H9 (cell line): Measurements from ENCODE around the gene POC1B. TPM values are rescaled to one million over a fixed set of nuclear protein-coding genes. Genes with fewer than 3 reads are reported as not detected.
A peak's percentile ranks its signal among the peaks of the same experiment; 100 is the strongest.

ENCODE experiments used
- DNase-seq: peaks from one replicate; pipeline ENCODE4 v3.0.0-alpha.2; 2017
- H2AFZ ChIP-seq: one replicate; pipeline ENCODE4 v1.6.1; 2013; ENCODE audit warnings: mild to moderate bottlenecking, low read length, control low read depth, moderate library complexity
- H2AK5ac ChIP-seq: 2 replicates; pipeline ENCODE4 v1.6.1; 2013; ENCODE audit warnings: low read length, control low read depth, mixed read lengths; ENCODE audit not compliant: insufficient read length
- H2BK120ac ChIP-seq: one replicate; pipeline ENCODE4 v1.6.1; 2013; ENCODE audit warnings: low read depth, mild to moderate bottlenecking, low read length, control low read depth, inconsistent platforms; ENCODE audit not compliant: poor library complexity, severe bottlenecking
- H2BK12ac ChIP-seq: 2 replicates; pipeline ENCODE4 v1.6.1; 2013; ENCODE audit warnings: low read length, control low read depth, mixed read lengths, low read depth; ENCODE audit not compliant: insufficient read length
- H2BK15ac ChIP-seq: 2 replicates; pipeline ENCODE4 v1.6.1; 2013; ENCODE audit warnings: low read depth, low read length, control low read depth
- H2BK20ac ChIP-seq: one replicate; pipeline ENCODE4 v1.6.1; 2013; ENCODE audit warnings: low read depth, mild to moderate bottlenecking, low read length, control low read depth, inconsistent platforms; ENCODE audit not compliant: poor library complexity, severe bottlenecking
- H2BK5ac ChIP-seq: 2 replicates; pipeline ENCODE4 v1.6.1; 2013; ENCODE audit warnings: low read length, control low read depth, mixed read lengths; ENCODE audit not compliant: insufficient read length
- H3K14ac ChIP-seq: 2 replicates; pipeline ENCODE4 v1.6.1; 2013; ENCODE audit warnings: low read length, control low read depth; ENCODE audit not compliant: insufficient read depth
- H3K18ac ChIP-seq: 2 replicates; pipeline ENCODE4 v1.6.1; 2013; ENCODE audit warnings: low read depth, mild to moderate bottlenecking, mixed read lengths, low read length, control low read depth; ENCODE audit not compliant: insufficient read length
- H3K23ac ChIP-seq: 2 replicates; pipeline ENCODE4 v1.6.1; 2013; ENCODE audit warnings: low read length, control low read depth, mixed read lengths, low read depth; ENCODE audit not compliant: insufficient read length
- H3K23me2 ChIP-seq: 2 replicates; pipeline ENCODE4 v1.6.1; 2013; ENCODE audit warnings: low read depth, mild to moderate bottlenecking, mixed read lengths, low read length, control low read depth; ENCODE audit not compliant: insufficient read length, poor library complexity, severe bottlenecking
- H3K27ac ChIP-seq: 2 replicates; pipeline ENCODE4 v1.5.1; 2013; ENCODE audit warnings: low read length, control low read depth, mixed read lengths, low read depth; ENCODE audit not compliant: insufficient read length
- H3K27me3 ChIP-seq: 2 replicates; pipeline ENCODE4 v1.6.1; 2013; ENCODE audit warnings: low read length, control low read depth, inconsistent platforms; ENCODE audit not compliant: insufficient read depth
- H3K4ac ChIP-seq: 2 replicates; pipeline ENCODE4 v1.6.1; 2013; ENCODE audit warnings: low read depth, mild to moderate bottlenecking, control low read depth, inconsistent platforms, low read length, moderate library complexity
- H3K4me1 ChIP-seq: 2 replicates; pipeline ENCODE4 v1.6.1; 2013; ENCODE audit warnings: low read length, control low read depth, inconsistent platforms; ENCODE audit not compliant: insufficient read depth
- H3K4me2 ChIP-seq: 2 replicates; pipeline ENCODE4 v1.6.1; 2013; ENCODE audit warnings: low read length, control low read depth, mixed read lengths; ENCODE audit not compliant: insufficient read length, insufficient read depth
- H3K56ac ChIP-seq: 2 replicates; pipeline ENCODE4 v1.6.1; 2013; ENCODE audit warnings: low read depth, mild to moderate bottlenecking, mixed read lengths, low read length, control low read depth; ENCODE audit not compliant: insufficient read length
- H3K79me1 ChIP-seq: 2 replicates; pipeline ENCODE4 v1.6.1; 2013; ENCODE audit warnings: low read depth, mild to moderate bottlenecking, moderate library complexity, low read length, control low read depth, inconsistent platforms; ENCODE audit not compliant: insufficient read depth, poor library complexity, severe bottlenecking
- H3K79me2 ChIP-seq: 2 replicates; pipeline ENCODE4 v1.6.1; 2013; ENCODE audit warnings: low read length, control low read depth, inconsistent platforms; ENCODE audit not compliant: insufficient read depth
- H3K9ac ChIP-seq: 2 replicates; pipeline ENCODE4 v1.6.1; 2013; ENCODE audit warnings: low read length, control low read depth, mixed read lengths; ENCODE audit not compliant: insufficient read length; ENCODE audit errors: extremely low read depth
- H3K9me3 ChIP-seq: one replicate; pipeline ENCODE4 v1.6.1; 2013; ENCODE audit warnings: low read depth, low read length, inconsistent platforms; ENCODE audit not compliant: control insufficient read depth
- H3T11ph ChIP-seq: one replicate; pipeline ENCODE4 v1.6.1; 2013; ENCODE audit warnings: mild to moderate bottlenecking, low read length, control low read depth, inconsistent platforms
- H4K20me1 ChIP-seq: one replicate; pipeline ENCODE4 v1.6.1; 2013; ENCODE audit not compliant: control insufficient read depth, insufficient read length, insufficient read depth
- H4K5ac ChIP-seq: 2 replicates; pipeline ENCODE4 v1.6.1; 2013; ENCODE audit warnings: low read depth, mild to moderate bottlenecking, mixed read lengths, low read length, control low read depth; ENCODE audit not compliant: insufficient read length
- H4K8ac ChIP-seq: replicated peaks from 2 replicates; pipeline ENCODE4 v1.6.1; 2013; ENCODE audit warnings: low read length, control low read depth, mixed read lengths, low read depth; ENCODE audit not compliant: insufficient read length
- H4K91ac ChIP-seq: 2 replicates; pipeline ENCODE4 v1.6.1; 2013; ENCODE audit warnings: low read depth, mild to moderate bottlenecking, moderate library complexity, mixed read lengths, low read length, control low read depth; ENCODE audit not compliant: insufficient read length
- H3K27ac Mint-ChIP-seq, 3 experiments: 2 replicates in 2 of 3; 3 replicates in 1 of 3; pipeline ENCODE4 v1.8.0; 2020 to 2021; ENCODE audit warnings: mixed read lengths in 3 of 3, mild to moderate bottlenecking in 1 of 3, moderate library complexity in 1 of 3
- H3K27me3 Mint-ChIP-seq: 2 replicates; pipeline ENCODE4 v1.8.0; 2021; ENCODE audit warnings: low read depth, mild to moderate bottlenecking, moderate library complexity, mixed read lengths
- H3K36me3 Mint-ChIP-seq, 3 experiments: 2 replicates in 2 of 3; 3 replicates in 1 of 3; pipeline ENCODE4 v1.8.0; 2020 to 2021; ENCODE audit warnings: low read depth in 3 of 3, mixed read lengths in 3 of 3; ENCODE audit not compliant: insufficient read depth in 1 of 3
- H3K4me1 Mint-ChIP-seq, 2 experiments: 2 replicates each; pipeline ENCODE4 v1.8.0; 2020; ENCODE audit warnings: mixed read lengths in 2 of 2
- H3K4me3 Mint-ChIP-seq, 2 experiments: 2 replicates in 1 of 2; 3 replicates in 1 of 2; pipeline ENCODE4 v1.8.0; 2020 to 2021; ENCODE audit warnings: mild to moderate bottlenecking in 2 of 2, mixed read lengths in 2 of 2, moderate library complexity in 1 of 2
- H3K9me3 Mint-ChIP-seq, 2 experiments: 2 replicates in 1 of 2; 3 replicates in 1 of 2; pipeline ENCODE4 v1.8.0; 2020; ENCODE audit warnings: mild to moderate bottlenecking in 2 of 2, mixed read lengths in 2 of 2, moderate library complexity in 1 of 2
- CTCF ChIP-seq: fragments of 200-600 bp; sonication (generic); conservative IDR thresholded peaks from 3 replicates; pipeline ENCODE4 v1.8.0; 2021; ENCODE audit warnings: antibody characterized with exemption, mild to moderate bottlenecking
- WGBS: extraction: QIAGEN DNeasy Blood & Tissue Kit; methylation state at CpG from one replicate; pipeline ENCODE4 v1.1.7; 2013; ENCODE audit warnings: missing lambda C conversion rate, low lambda C conversion rate, mixed read lengths; ENCODE audit not compliant: insufficient read length; ENCODE audit errors: extremely low coverage; 5-methylcytosine and 5-hydroxymethylcytosine counted together
- total RNA-seq: library from RNA; stranded (reverse); gene quantifications from 2 replicates; pipeline ENCODE4 v1.2.1, GENCODE V29; 2021

Gene POC1B
- total RNA-seq, 1 experiment from 2014 or later = 12.5 TPM

- no peak overlapping the region for H2BK5ac ChIP-seq
- no peak for DNase-seq
- H3K9me3 ChIP-seq = no peaks in the 10 kb centered on the region
- H3K23ac ChIP-seq = no peak overlapping the region
- no peak overlapping the region for H2AK5ac ChIP-seq
- no peaks in the 10 kb centered on the region; the same call in 1 of the 2 replicates for H3K4me1 ChIP-seq
- no peak overlapping the region for H3K27ac ChIP-seq
- H3T11ph ChIP-seq = no peak overlapping the region
- H3K9ac ChIP-seq = no peak overlapping the region
- no peak overlapping the region for H4K91ac ChIP-seq
- no peaks in the 10 kb centered on the region for H3K27me3 ChIP-seq
- no peak overlapping the region for H3K4ac ChIP-seq
- no peak overlapping the region for H4K8ac ChIP-seq
- H3K9me3 Mint-ChIP-seq = no peaks in the 10 kb centered on the region
- no peaks in the 10 kb centered on the region for H3K79me1 ChIP-seq
- no peak overlapping the region for H4K5ac ChIP-seq
- no peaks in the 10 kb centered on the region for H3K23me2 ChIP-seq
- H3K56ac ChIP-seq = no peak overlapping the region
- H3K27me3 Mint-ChIP-seq = no peaks in the 10 kb centered on the region
- no peak overlapping the region for H2BK12ac ChIP-seq
- no peak overlapping the region for H3K4me2 ChIP-seq
- peak; percentile 75 for TF ChIP-seq CTCF
- H2BK20ac ChIP-seq = no peak overlapping the region
- H3K79me2 ChIP-seq = no peaks in the 10 kb centered on the region
- no peak overlapping the region for H3K18ac ChIP-seq
- no peaks in the 10 kb centered on the region for H3K36me3 Mint-ChIP-seq
- no peak overlapping the region for H2AFZ ChIP-seq
- no peaks in the 10 kb centered on the region for H4K20me1 ChIP-seq
- H2BK15ac ChIP-seq = no peak overlapping the region
- H3K14ac ChIP-seq = no peak overlapping the region
- WGBS = no CpG with 5 or more reads among the region's 6 CpGs
- no peak overlapping the region for H2BK120ac ChIP-seq
- H3K4me3 Mint-ChIP-seq = no peak overlapping the region
- no peak overlapping the region for H3K27ac Mint-ChIP-seq
- H3K4me1 Mint-ChIP-seq = peaks cover 8 to 10% of the 10 kb centered on the region in 2 experiments; a peak in 3 of 4 replicates
Observed at GRCh38 chr12:89461649-89462612, 63.9 kb downstream of the POC1B start.
